Testis (tissue), 2 donors: Measurements from ENCODE around the gene TRUB2.

Source experiments
- POLR2A ChIP-seq: fragments of 450-650 bp; IDR thresholded peaks from one replicate; pipeline ENCODE4 v1.6.1; 2017; ENCODE audit warnings: antibody characterized with exemption, mild to moderate bottlenecking, moderate library complexity
- TF ChIP-seq, protein P1 (sequence below), 3 experiments: fragments of 450-650 bp in 2 of 3; fragments of 200-600 bp in 1 of 3; sonication (generic) in 1 of 3; IDR thresholded peaks; one replicate each; pipeline ENCODE4 v1.5.1; 2016 to 2019; ENCODE audit warnings: antibody characterized with exemption in 3 of 3, mild to moderate bottlenecking in 2 of 3, moderate library complexity in 1 of 3

DNA sequence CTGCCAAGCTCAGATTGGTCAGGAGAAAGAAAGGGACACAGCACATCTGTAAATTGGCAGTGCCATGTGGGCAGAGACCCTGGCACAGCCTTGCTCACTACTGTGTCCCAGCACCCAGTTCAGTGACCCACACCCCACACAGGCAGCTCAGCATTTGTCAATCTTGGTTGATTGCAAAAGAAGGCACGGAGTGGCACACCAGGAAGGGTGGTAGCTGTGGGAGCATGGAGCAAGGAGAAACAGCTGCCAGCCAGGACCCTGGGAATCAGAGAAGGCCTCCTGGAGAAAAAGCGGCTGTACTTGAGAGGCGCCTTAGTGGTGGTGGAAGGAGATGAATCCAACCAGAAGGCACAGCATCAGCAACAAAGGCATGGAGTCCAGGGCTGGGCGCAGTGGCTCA, 21.6 kb upstream of the TRUB2 start:
- TF ChIP-seq, protein P1, sequence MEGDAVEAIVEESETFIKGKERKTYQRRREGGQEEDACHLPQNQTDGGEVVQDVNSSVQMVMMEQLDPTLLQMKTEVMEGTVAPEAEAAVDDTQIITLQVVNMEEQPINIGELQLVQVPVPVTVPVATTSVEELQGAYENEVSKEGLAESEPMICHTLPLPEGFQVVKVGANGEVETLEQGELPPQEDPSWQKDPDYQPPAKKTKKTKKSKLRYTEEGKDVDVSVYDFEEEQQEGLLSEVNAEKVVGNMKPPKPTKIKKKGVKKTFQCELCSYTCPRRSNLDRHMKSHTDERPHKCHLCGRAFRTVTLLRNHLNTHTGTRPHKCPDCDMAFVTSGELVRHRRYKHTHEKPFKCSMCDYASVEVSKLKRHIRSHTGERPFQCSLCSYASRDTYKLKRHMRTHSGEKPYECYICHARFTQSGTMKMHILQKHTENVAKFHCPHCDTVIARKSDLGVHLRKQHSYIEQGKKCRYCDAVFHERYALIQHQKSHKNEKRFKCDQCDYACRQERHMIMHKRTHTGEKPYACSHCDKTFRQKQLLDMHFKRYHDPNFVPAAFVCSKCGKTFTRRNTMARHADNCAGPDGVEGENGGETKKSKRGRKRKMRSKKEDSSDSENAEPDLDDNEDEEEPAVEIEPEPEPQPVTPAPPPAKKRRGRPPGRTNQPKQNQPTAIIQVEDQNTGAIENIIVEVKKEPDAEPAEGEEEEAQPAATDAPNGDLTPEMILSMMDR (IDR thresholded peaks at IDR 0.05): no peak
- TF ChIP-seq POLR2A: no peak
